Inferior parietal cortex (tissue), 1 donor: ENCODE data around the gene ATP8B1.
A peak's percentile ranks its signal among the peaks of the same experiment; 100 is the strongest.
"Not testable (repeated sequence)": the region's sequence is repeated elsewhere in the genome, so short reads cannot be mapped to it uniquely, and the experiment has no call there.

Experiments used
- DNase-seq: peaks from one replicate; pipeline ENCODE4 v3.0.0-alpha.2; 2016; ENCODE audit errors: extremely low spot score

Gene ATP8B1

GRCh38 chr18:57803103-57803969 lies at the start of gene ATP8B1:
Gene ATP8B1, minus strand, starts transcription at chr18:57803315. Its CDS starts 71,508 bp downstream, at chr18:57731807.
- no peak for DNase-seq

DNA sequence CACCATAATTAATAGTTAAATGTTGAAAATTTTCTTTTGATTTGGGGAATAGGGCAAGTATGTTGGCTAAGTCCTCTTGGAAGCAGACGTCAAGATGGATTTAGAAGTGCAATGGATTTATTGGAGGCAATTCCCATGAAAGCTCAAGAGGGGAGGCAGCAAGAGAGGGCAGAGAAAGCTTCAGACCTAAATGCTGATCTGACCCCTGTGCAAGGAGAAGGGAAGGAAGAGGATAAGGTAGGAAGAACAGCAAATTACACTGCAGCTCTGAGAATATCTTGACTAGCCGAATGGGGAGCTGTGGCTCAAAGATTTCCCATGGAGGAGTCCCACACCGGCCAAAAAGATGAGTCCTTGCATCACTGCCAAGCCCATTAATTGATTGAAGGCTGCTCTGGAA lies 46.9 kb upstream of the ATP8B1 start:
- no peak for DNase-seq

DNA sequence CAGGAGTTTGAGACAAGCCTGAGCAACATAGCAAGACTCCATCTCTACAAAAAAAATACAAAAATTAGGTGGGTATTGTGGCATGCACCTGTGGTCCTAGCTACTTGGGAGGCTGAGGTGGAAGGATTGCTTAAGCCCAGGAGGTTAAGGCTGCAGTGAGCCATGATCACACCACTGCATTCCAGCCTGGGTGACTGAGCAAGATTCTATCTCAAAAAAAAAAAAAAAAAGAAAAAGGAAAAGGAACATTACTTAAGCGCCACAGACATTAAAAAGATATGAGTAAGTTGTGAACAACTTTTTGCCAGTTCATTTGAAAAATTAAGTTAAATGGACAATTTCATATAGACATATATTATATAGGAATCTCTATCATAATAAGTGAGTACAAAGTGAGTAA lies 45.3 kb upstream of the ATP8B1 start:
- DNase-seq = not testable (repeated sequence)

- DNase-seq = not testable (repeated sequence)
Measured at GRCh38 chr18:57847431-57847830, 44.3 kb upstream of the ATP8B1 start.

- DNase-seq = no peak
Measured at GRCh38 chr18:57846258-57846657, 43.1 kb upstream of the ATP8B1 start.

- no peak for DNase-seq
Measured at GRCh38 chr18:57845605-57846074, 42.5 kb upstream of the ATP8B1 start.

GRCh38 chr18:57844319-57844718 lies 41.2 kb upstream of the ATP8B1 start:
- no peak for DNase-seq

GRCh38 chr18:57843386-57843785 lies 40.3 kb upstream of the ATP8B1 start:
- no peak for DNase-seq

DNA sequence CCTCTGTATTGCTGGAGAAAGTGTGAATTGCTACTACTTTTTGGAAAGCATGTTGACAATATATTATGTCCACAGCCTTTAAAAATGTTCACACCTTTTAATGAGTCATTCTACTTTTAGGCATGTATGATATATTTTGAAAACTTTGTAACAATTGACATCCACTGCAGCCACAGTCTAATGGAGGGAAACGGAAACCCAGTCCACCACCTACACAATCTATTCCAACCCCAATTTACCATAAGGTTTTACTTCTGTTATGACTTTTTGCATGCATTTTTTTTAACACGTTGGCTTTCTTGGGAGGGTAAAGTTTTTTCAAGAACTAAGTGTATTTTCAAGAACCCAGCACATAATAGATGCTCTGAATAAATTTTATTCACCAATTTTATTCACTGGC lies 38.5 kb upstream of the ATP8B1 start:
- DNase-seq = no peak

- DNase-seq = no peak
Measured at GRCh38 chr18:57839942-57840381, 36.8 kb upstream of the ATP8B1 start.

DNA sequence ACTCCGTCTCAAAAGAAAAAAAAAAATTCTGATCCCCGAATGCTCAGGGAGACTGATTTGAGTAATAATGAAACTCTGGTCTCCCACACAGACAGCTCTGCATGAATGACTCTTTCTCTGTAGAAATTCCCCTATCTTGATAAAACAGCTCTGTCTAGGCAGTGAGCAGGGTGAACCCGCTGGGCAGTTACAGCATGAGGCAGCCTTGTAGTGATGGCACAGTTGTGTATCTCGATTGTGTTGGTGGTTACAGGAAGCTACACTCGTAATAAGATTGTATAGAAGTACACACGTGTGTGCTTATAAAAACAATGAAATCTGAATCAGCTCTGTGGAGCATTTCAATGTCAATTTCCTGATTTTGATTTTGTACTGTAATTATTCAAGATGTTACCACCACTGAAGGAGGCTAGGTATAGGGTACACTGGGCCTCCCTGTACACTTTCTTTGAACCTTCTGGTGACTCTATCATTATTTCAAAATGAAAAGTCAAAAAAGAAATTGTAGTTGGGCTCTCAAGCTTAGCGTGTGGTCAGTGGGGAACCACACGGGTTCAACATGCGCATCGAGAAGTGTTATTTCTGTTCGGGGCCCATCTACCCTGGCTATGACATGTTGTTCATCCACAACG lies 34.9 kb upstream of the ATP8B1 start:
- DNase-seq = no peak

GRCh38 chr18:57836557-57836956 lies 33.4 kb upstream of the ATP8B1 start:
- peak; percentile 46 for DNase-seq

DNA sequence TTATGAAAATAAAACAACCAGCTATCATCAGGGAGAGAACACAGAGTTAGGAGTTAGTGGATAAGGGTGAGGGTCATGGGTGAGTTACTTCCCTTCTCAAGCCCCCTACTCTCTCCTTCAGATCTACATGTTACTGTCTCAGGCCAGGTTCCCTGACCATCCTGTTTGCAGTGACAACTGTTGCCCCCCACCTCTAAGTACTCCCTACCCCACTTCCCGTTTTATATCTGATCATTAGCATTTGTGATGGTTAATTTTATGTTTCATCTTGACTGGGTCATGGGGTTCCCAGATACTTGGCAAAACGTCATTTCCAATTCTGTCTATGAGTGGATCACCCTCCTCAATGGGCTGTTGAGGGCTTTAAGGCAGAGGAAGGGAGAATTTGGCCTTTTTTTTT lies 32.8 kb upstream of the ATP8B1 start:
- DNase-seq = no peak

DNA sequence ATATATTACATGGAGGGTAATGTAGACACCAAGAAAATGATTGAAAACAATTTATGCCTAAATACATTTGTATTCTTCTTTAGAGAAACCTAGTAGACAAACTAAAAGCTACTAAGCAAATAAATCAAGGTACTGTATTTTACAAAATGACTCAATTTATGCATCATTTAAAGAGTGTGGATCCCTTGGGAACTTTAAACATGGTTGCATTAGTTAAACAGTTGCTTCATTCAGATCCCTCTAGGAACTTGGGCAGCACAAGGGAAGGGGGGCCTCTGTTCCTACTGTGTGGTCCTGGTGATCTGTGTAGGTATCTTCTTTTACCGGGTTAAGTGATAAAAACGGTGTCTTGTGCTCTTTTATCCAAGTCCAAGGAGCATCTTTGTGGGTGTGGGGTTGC lies 31.5 kb upstream of the ATP8B1 start:
- DNase-seq = no peak

DNA sequence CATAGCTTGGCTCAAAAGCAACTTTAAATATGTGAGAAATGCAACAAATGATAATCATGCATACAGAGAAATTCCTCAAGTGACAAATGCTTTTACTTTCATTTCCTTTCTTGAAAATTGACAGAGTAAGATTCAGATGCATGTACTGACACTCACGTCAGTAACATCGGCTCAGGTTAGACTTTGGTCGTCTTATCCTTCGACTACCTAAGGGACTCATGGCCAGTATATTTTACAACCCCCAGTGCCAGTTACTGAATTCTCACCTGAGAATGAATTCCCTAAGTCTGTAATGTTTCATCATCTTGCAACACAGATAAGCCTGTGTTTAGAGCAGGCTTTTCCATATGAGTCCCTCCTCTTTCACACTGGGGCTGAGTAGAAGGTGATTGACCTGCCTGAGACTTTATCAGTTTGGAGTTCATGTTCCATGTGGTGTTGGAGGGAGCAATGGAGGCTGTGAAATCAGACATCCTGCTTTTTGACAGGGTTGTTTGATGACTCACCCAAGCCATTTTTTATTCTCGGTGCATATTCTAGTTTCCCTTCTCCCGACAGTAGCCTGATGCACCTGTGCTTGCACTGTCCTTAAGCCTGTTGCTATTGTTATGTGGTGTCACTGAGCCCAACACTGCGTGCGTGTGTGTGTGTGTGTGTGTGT lies 30.5 kb upstream of the ATP8B1 start:
- no peak for DNase-seq

GRCh38 chr18:57832730-57833129 lies 29.6 kb upstream of the ATP8B1 start:
- DNase-seq = no peak

DNA sequence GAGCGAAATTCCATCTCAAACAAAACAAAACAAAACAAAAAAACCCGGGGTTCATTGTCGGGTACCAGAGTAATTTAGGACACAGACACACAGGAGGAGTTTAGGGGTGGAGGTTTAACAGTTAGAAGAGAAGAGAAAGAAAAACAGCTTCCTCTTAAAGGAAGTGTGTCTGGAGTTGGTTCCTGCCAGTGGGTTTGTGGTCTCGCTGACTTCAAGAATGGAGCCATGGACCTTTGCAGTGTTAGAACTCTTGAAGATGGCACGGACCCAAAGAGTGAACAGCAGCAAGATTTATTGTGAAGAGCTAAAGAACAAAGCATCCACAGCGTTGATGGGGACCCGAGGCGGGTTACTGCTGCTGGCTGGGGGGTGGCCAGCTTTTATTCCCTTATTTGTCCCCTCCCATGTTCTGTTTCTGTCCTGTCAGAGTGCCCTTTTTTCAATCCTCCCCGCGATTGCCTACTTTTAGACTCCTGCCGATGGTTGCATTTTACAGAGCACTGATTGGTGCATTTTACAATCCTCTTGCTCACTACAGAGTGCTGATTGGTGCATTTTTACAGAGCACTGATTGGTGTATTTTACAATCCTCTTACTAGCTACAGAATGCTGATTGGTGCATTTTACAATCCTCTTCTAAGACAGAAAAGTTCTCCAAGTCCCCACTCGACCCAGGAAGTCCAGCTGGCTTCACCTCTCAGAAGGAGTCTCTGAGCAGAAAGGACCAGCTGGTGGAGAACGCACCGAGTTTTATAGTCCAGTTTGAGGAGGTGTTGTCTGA lies 28.7 kb upstream of the ATP8B1 start:
- DNase-seq = no peak

DNA sequence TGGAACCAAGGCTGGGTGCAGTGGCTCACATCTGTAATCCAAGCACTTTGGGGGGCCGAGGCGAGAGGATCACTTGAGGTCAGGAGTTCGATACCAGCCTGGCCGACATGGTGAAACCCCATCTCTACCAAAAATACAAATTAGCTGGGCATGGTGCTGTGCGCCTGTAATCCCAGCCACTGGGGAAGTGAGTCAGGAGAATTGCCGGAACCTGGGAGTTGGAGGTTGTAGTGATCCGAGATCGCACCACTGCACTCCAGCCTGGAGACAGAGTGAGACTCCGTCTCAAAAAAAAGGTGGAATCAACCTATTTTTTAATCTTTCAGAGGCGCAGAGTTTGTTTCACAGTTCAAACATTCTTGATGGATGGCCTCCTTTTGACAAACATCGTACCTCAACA lies 24.5 kb upstream of the ATP8B1 start:
- DNase-seq = no peak

DNA sequence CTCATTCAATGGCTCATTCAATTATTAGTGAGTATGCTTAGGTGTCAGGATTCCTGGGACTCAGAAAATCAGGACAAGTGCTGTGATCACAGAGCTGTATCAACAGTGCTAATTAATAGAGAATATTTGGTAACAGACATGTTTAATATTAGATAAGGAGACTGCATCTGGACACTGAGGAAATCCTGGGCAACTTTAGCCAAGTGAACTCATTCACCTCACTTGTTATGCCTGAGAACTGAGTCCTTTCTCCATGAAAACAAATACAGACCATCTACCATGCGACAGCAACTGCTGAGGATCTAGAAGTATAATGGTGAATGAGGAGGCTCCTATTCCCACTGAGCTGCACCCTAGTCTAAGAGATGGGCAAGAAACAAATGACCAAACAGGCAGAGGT lies 23.1 kb upstream of the ATP8B1 start:
- DNase-seq = no peak

- not testable (repeated sequence) for DNase-seq
Measured at GRCh38 chr18:57820583-57820982, 17.5 kb upstream of the ATP8B1 start.

DNA sequence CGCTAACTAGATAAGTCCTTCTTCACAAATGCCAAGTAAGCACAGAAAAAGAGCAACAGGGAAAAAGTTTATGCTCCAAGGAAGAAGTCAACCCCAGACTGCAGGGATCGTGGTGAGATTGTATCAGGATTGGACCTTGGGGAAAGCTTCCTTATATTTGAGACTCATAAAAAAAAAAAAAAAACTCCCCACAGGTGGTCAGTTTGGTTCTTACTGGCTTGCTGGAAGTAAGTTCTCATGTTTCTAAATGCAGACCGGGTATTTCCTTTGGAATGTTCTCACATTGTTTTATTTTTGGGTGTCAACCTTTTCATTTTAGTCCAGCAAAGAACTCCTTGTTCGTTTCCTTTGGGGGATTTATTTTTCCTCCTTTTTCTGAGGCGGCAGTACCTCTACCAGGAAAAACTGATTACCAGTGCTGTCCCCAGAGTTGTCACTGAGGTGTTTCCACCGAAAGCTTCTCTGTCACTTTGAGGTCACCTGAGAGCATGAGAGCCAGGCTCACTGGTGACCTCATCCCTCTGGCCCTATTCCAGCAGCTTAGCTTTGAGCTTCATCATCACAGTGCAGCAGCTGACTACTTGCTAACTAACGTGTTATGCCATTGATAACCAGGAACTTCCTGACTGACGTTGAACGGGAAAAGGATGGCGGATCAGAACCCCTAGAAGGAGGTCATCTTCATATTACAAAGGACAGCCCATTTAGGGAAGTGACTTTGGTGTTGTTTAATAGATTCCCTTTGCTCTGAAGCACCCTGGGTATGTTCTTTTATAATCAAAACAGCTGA lies 16.8 kb upstream of the ATP8B1 start:
- no peak for DNase-seq
